EL (cell line): Measurements from ENCODE around the gene NUTM1.

ENCODE experiments used
- DNase-seq: peaks from one replicate; pipeline ENCODE4 v3.0.0-alpha.2; 2016

NUTM1 gene

GRCh38 chr15:34342737-34343575, at the start of gene NUTM1, which contains the start of gene NOP10:
Gene NUTM1 (plus strand): TSS chr15:34343315. CDS start chr15:34343697, 382 bp downstream.
Gene NOP10 (minus strand): TSS chr15:34343136. CDS start chr15:34343073, 63 bp downstream.
- DNase-seq: peak; percentile 91

GRCh38 chr15:34297059-34297458, 46.1 kb upstream of the NUTM1 start:
- no peak for DNase-seq

GRCh38 chr15:34301058-34301457, 42.1 kb upstream of the NUTM1 start:
- no peak for DNase-seq

GRCh38 chr15:34304613-34305012, 38.5 kb upstream of the NUTM1 start:
- peak; percentile 12 for DNase-seq

GRCh38 chr15:34311563-34311962, 31.6 kb upstream of the NUTM1 start:
- DNase-seq: no peak

- DNase-seq: no peak
Observed at GRCh38 chr15:34314491-34315490, 28.3 kb upstream of the NUTM1 start.

GRCh38 chr15:34318277-34319079, 24.6 kb upstream of the NUTM1 start:
- DNase-seq: peak; percentile 70

- DNase-seq: no peak
Observed at GRCh38 chr15:34323217-34323616, 19.9 kb upstream of the NUTM1 start.

- DNase-seq: no peak
Observed at GRCh38 chr15:34324933-34325332, 18.2 kb upstream of the NUTM1 start.

- no peak for DNase-seq
Observed at GRCh38 chr15:34325368-34325767, 17.7 kb upstream of the NUTM1 start.

GRCh38 chr15:34327906-34328305, 15.2 kb upstream of the NUTM1 start:
- no peak for DNase-seq

GRCh38 chr15:34329006-34329405, 14.1 kb upstream of the NUTM1 start:
- no peak for DNase-seq

GRCh38 chr15:34330279-34330678, 12.8 kb upstream of the NUTM1 start:
- no peak for DNase-seq

- no peak for DNase-seq
Observed at GRCh38 chr15:34331809-34332208, 11.3 kb upstream of the NUTM1 start.

- DNase-seq: no peak
Observed at GRCh38 chr15:34332553-34333120, 10.5 kb upstream of the NUTM1 start.

- no peak for DNase-seq
Observed at GRCh38 chr15:34334672-34335071, 8.4 kb upstream of the NUTM1 start.

GRCh38 chr15:34335176-34336032, 7.7 kb upstream of the NUTM1 start:
- DNase-seq: no peak

GRCh38 chr15:34336231-34336990, 6.7 kb upstream of the NUTM1 start:
- DNase-seq: no peak

- DNase-seq: peak; percentile 13
Observed at GRCh38 chr15:34336991-34337556, 6.0 kb upstream of the NUTM1 start.
